MV-4-11 (cell line): ENCODE measurements around the gene ZNF106.
A peak's percentile ranks its signal among the peaks of the same experiment; 100 is the strongest.

ENCODE experiments used
- DNase-seq: peaks from one replicate; lab custom pipeline; 2025; lab: John Stamatoyannopoulos, UW

ZNF106 gene

DNA sequence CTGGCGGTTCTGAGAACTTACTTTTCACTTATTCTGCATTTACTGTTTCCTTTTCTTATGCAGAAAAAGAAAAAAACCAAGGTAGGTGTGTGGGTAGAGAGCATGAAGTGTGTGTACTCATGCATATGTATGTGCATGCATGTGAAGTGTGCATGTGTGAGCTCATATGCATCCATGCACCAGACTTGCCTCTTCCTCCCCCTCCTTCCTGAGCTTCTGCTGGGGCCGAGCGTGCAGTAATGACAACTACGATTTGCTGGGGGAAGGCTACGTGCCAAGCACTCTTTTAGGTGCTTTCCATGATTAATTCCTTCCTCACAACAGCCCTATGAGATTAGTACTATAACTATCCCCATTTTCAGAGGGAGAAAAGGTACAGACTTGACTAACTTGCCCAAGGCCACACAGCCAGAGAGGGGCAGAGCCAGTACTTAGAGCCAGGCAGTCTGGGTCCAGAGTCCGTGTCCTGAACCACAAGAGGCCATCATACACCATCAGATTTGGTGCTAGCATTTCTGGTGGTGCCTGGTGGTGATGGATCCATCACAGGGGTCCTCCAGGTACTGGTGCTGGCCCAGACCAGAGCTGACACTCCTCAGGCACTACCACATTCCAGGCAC is 85.0 kb downstream of the ZNF106 start:
- DNase-seq = no peak

DNA sequence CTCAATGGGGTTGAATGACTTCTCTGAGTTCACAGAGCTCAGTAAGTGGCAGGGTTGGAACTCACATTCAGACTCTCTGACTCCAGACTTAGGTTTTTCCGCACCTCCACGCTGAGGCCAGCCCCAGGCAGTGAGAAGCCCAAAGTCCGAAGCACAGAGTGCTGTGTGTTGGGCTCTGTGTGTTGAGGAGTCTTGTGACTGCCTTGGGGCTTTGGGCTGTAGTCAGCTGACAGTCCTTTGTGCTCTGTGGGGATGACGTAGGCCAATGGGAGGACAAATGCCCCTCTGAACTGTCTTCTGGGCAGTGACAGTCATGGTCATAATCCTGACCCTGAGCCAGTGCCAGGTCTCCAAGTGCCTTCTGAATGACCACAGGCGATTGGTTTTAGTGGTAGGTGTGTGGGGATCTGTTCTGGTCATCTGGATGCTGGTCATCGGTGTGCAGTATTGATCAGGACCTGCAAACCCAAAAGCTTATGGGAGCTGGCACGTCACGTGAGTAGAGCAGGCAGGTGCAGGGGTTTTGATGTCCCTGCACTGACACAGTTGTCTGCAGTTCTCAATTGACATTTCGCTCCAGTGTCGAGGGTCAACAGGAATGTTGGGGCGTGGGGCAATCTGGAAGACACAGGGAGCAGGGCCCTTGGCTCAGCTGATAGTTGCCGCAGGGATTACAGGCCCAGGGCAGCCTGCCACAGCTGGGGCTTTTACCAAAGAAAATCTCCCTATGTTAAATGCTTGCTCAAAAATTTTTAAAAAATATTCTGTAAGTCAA is 86.3 kb downstream of the ZNF106 start:
- no peak for DNase-seq

DNA sequence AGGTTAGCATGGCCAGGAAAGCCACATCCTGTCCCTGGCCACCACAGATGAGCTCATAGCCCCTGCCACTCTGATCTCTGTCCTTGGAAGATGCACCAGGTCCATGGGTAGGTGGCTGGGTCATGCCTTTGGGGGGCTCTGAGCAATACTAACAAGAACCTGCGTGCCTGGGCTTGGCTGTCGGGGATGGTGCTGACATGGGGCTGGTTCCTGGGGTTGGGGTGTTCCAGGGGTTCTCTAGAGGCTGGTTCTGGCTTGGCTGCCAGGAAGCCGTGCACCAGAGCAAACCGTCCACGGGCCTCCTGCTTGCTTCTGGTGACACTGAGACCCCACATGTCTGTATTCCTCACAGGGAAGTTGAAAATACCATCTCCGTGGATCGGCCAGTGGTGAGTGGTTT is 87.6 kb downstream of the ZNF106 start:
- DNase-seq = no peak

- peak; percentile 66 for DNase-seq
These were observed 88.3 kb downstream of the ZNF106 start for GRCh38 chr15:42402455-42403205.

DNA sequence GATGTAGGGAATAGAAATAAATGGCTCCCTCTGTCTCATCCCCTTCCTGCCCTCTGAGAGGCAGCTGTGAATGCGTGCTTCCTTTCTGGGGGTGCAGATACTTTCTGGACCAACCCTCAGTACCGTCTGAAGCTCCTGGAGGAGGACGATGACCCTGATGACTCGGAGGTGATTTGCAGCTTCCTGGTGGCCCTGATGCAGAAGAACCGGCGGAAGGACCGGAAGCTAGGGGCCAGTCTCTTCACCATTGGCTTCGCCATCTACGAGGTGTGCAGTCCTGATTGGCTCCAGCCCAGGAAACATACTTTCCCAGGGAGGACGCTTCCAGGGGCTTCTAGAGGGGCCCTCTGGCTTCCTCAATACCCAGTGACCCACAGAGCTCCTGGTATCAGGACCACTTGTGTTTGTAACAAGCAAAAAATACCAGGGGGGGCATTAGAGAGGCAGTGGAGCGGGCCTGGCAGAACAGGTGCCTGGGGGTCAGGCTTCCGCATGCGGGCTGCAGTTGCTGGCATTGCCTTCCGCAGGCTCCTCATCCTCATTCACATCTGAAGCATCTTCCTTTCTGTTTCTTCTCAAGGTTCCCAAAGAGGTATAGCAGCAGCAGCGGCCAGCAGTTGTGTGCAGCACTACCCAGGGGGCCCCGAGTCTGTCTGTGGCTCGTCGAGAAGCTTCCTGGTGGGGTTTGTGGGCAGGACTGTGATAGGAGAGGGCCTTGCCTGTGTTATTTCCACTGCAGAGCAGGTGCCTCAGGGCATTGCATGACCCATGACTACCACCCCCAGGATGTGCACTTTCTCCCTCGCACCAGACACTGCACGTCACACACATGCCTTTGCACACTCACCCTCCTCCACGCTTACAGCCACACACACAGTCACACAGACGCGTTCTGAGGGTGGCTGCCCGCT is 89.1 kb downstream of the ZNF106 start:
- DNase-seq = no peak

- no peak for DNase-seq
These were observed 95.1 kb downstream of the ZNF106 start for GRCh38 chr15:42395838-42396237.

DNA sequence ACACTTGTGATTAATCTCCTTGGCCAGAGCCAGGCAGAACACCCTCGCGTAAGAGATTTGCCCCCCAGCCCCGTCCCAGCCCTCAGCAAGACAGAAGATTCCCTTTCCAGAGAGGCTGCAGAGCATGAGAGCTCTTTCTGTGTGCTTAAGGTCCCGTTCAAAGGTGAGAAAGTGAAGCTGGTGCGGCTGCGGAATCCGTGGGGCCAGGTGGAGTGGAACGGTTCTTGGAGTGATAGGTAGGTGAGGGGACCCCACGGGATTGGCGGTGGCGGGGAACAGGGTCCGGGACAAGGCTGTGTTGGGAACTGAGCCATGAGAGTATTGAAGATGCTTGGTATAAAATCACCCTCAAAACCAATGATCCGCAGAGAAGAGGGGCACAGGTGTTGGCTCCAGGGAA is 96.8 kb downstream of the ZNF106 start:
- DNase-seq = no peak

DNA sequence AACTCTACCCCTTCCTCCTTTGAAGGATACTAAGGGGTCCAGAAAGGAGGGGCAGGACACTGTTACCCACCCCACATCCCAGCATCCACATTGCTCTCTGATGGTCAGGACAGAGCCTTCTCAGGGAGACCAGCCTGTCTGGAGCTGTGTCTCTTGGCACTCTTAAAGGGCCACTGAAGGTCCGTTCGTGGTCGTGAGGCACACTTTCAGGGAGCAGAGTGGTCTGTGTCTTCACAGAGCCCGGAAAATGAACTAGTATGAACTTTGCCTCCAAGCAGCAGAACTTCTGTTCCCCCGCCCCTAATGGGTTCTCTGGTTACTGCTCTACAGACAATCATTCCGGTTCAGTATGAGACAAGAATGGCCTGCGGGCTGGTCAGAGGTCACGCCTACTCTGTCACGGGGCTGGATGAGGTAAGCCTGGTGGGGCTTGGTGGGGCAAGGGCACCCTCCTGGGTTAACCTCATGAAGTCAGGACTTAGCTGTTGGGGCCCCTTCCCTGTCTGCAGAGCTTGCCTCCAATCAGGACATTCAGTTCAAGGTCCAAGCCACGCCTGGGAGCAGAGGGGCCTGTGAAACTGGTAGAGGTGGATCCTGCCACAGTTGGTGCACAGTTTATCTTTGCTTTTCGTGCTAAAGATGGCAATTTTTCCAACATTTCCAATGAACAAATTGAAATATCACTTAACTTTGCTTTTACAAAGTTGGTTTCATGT is 98.5 kb downstream of the ZNF106 start:
- no peak for DNase-seq

GRCh38 chr15:42387603-42388002 is 103.3 kb downstream of the ZNF106 start:
- no peak for DNase-seq

DNA sequence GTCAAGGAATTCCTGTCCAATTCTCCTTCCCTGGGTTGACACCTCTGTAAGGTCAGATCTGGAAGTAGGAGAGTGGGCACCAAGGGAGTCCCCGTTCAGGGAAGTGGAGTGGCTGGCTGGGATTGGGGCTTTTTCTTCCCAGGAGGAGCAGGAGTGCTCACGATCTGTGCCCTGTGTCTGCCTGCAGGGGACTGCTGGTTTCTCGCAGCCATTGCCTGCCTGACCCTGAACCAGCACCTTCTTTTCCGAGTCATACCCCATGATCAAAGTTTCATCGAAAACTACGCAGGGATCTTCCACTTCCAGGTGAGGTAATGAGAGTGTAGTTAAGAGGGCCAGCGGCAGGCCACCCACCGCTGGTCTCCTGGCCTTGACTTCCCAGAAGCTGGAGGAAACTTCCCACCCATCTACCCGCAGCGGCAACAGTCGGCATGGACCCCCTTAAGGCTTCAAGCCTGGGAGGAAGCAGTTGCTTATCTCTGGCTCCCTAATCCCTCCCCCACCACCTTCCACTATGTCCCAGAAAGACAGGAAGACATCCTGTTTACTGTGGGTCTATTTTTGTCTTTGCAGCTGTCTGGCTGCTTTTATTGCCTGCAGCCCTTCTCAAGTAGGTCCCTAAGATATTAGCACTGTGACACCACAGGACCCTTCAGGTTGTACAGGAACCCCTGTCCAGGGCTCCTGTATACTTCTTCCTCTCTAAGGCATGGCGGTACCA is 104.8 kb downstream of the ZNF106 start:
- no peak for DNase-seq

DNA sequence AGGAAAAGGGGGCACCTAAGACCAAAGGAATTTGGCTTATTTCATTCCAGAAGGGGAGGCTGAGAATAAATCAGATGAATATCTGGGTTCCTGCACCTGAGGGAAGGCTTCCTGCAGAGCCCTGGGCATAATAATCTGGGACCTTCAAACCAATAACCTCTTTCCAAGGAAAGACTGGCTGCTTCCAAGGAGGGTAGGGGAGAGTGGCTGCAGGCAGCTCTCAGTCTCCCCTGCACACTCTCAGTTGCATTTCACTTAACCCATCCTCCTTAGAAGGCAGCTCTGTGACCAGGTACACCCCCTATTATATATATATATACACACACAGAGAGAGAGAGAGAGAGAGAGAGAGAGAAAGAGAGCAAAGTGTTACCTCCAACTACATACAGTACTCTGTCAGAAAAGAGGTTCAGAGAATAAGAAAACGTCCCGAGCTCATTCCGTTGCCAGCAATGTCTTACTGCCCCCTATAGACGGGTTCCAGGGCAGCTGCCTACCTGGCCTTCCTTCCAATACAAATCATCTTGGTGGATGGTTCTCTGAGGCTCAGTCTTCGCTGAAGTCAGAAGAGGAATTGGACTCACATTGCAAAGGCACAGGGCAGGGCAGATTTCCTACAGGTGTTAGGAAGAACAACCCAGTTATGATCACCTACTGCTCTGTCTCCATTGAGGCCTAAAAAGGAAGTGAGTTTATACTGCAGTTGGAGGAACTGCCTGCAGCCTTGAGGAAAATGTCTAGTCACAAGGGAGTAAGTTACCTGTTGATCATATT is 105.5 kb downstream of the ZNF106 start:
- DNase-seq = peak; percentile 36

DNA sequence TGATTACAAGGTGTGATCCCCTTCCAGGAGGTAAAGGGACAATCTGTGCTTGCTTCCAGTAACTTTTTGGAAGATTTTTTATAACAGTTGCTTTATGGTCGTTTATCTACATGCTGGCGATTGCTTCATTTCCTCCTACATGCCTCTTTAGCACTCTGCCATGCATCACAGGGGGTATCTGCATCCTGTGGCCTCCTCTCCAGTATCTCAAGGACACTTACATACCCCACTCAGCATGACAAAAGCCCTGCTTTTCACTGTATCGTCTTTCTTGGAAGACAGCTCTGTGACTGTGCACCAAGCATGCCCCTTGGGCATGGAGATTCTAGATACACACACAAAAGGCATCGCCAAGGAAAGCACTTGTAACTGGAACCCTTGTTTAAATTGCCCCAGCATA is 106.3 kb downstream of the ZNF106 start:
- DNase-seq = no peak

DNA sequence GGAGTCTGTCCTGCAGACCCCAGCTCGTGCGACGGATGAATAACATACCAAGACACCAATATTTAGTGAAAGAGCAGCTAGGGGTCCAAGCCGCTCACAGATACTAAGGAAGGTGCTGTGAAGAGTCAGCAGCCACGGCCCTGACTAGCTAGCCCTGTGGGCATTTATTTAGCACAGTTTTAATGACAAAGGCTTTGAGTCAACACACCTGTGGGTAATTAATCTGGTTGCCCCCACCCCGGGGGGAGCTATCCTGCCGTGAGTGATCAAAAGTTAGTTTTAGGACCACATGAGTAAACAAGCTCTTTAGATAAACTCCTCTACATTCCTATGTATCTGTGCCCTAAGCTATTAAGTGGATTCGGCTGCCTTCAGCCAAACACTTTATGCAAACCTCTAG is 112.9 kb downstream of the ZNF106 start:
- DNase-seq = no peak

- DNase-seq = peak; percentile 29
These were observed 115.0 kb downstream of the ZNF106 start for GRCh38 chr15:42375941-42376340.

DNA sequence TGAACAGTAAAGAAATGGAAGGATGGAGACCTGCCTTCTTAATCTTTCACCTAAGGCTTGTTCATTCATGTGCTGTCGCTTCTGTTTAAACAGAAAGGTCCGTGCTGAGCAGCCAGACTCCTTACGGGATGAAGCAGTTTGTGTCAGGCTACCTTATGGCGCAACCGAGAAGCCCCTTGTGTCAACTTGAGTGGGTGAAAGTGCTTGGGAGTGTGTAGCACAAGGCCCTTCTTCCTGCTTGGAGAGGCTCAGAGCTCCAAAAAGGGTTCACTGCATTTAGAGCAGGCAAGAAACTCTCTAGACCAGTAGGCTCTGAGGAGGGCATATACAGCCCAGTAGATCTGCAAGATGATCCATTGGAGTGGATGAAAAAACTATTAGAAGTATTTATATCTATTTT is 115.7 kb downstream of the ZNF106 start:
- DNase-seq = no peak

DNA sequence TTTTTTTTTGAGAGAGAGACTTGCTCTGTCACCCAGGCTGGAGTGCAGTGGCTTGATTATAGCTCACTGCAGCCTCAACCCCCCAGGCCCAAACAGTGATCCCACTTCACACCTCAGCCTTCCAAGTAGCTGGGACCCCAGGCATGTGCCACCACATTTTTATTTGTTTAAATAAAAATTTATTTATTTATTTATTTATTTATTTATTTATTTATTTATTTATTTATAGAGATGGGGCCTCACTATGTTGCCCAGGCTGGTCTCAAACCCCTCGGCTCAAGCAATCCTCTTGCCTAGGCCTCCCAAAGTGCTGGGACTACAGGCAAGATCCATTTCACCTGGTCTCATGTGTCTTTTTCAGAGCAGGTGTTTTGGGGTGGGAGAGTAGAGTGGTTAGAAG is 116.1 kb downstream of the ZNF106 start:
- no peak for DNase-seq

DNA sequence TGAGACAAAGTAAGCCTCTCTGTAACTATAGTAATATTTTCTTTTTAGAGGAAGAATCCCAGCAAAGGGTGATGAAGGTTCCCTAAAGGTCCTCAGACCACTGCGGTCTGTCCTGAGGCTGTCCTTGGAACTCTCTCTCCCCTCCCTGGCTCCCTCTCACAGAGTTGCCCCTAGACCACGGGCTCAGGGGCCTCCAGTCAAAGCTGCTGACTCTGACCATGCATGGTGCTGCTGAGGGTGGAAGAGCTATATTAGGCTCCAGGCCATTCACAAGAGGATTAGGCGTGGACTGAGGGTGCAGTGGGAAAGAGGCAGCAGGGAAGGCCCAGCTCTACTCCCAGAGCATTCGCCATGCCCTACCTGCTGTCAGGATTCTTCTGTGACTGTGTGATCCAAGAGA is 117.0 kb downstream of the ZNF106 start:
- no peak for DNase-seq

- DNase-seq = no peak
These were observed 117.7 kb downstream of the ZNF106 start for GRCh38 chr15:42373274-42373673.

GRCh38 chr15:42371096-42371495 is 119.8 kb downstream of the ZNF106 start:
- peak; percentile 36 for DNase-seq

- no peak for DNase-seq
These were observed 122.8 kb downstream of the ZNF106 start for GRCh38 chr15:42368096-42368495.
